ENCODE results near the gene SEC23A.
"Not testable (repeated sequence)": the region's sequence is repeated elsewhere in the genome, so short reads cannot be mapped to it uniquely, and the experiment has no call there.

The SEC23A gene

GRCh38 chr14:39071096-39071495, 31.9 kb downstream of the SEC23A start:
- POLR2A ChIA-PET, result no interaction called here
- CTCF ChIA-PET, result interaction anchor here (1.3 to 1.4 kb wide), 2 partner anchors 10 to 55 kb away, joined by 3 read pairs; no protein-coding TSS in a partner anchor
- no peak for TF ChIP-seq CTCF (IDR thresholded peaks at IDR 0.05; ENCODE audit: control extremely low read depth, extremely low read depth, low read depth, missing control alignments)
- no peak for DNase-seq (ENCODE audit: extremely low spot score)

GRCh38 chr14:39069923-39070322, 33.1 kb downstream of the SEC23A start:
- TF ChIP-seq CTCF (IDR thresholded peaks at IDR 0.05; ENCODE audit: control extremely low read depth, extremely low read depth, low read depth, missing control alignments), result no peak
- no peak for DNase-seq (ENCODE audit: extremely low spot score)
- ChIA-PET CTCF (interaction anchor here (1.3 kb wide), 1 partner anchor 54 kb away, joined by 3 read pairs; no protein-coding TSS in a partner anchor), POLR2A (no interaction called here)

- DNase-seq (ENCODE audit: extremely low spot score); POLR2A ChIA-PET; CTCF ChIA-PET: not testable (repeated sequence)
These were observed 33.7 kb downstream of the SEC23A start for GRCh38 chr14:39069169-39069805.

GRCh38 chr14:39060818-39061437, 42.1 kb downstream of the SEC23A start:
- no peak for TF ChIP-seq CTCF (IDR thresholded peaks at IDR 0.05; ENCODE audit: control extremely low read depth, extremely low read depth, low read depth, missing control alignments)
- CTCF ChIA-PET, result no interaction called here
- peak; percentile 60 for DNase-seq (ENCODE audit: extremely low spot score)
- POLR2A ChIA-PET, result interaction anchor here (0.6 kb wide), 1 partner anchor 37 kb away, joined by 3 read pairs; no protein-coding TSS in a partner anchor

- no peak for TF ChIP-seq CTCF (IDR thresholded peaks at IDR 0.05; ENCODE audit: control extremely low read depth, extremely low read depth, low read depth, missing control alignments)
- CTCF ChIA-PET, result interaction anchor here (1.0 kb wide), 1 partner anchor 41 kb away, joined by 4 read pairs; no protein-coding TSS in a partner anchor
- POLR2A ChIA-PET, result no interaction called here
- DNase-seq (ENCODE audit: extremely low spot score), result no peak
These were observed 47.1 kb downstream of the SEC23A start for GRCh38 chr14:39055786-39056474.

- CTCF ChIA-PET, result interaction anchor here (2.1 kb wide), 1 partner anchor 12 kb away, joined by 5 read pairs; no protein-coding TSS in a partner anchor
- POLR2A ChIA-PET; DNase-seq (ENCODE audit: extremely low spot score): not testable (repeated sequence)
These were observed 50.1 kb downstream of the SEC23A start for GRCh38 chr14:39052869-39053454.

GRCh38 chr14:39050389-39050788, 52.6 kb downstream of the SEC23A start:
- POLR2A ChIA-PET, result no interaction called here
- DNase-seq (ENCODE audit: extremely low spot score), result peak; percentile 17
- TF ChIP-seq CTCF (IDR thresholded peaks at IDR 0.05; ENCODE audit: control extremely low read depth, extremely low read depth, low read depth, missing control alignments), result no peak
- CTCF ChIA-PET, result no interaction called here

GRCh38 chr14:39045889-39046288, 57.1 kb downstream of the SEC23A start:
- POLR2A ChIA-PET; DNase-seq (ENCODE audit: extremely low spot score); CTCF ChIA-PET: not testable (repeated sequence)

Data from GM10248 (cell line).